Spinal cord (tissue), 10 donors: ENCODE measurements around the gene PSME1. TPM values are rescaled to one million over a fixed set of nuclear protein-coding genes. Genes with fewer than 3 reads are reported as not detected.

Experiments used
- DNase-seq, 6 donors: peaks; one replicate each; pipeline versions ENCODE4 v3.0.0 to v3.0.0-alpha.2; 2013 to 2015; ENCODE audit warnings: low spot score in 6 of 6, low read depth in 4 of 6
- H3K27ac ChIP-seq: one replicate; pipeline ENCODE4 v1.5.1; 2013; ENCODE audit warnings: low read depth, low read length, control low read depth
- H3K27me3 ChIP-seq: one replicate; pipeline ENCODE4 v1.6.1; 2013; ENCODE audit warnings: low read length; ENCODE audit not compliant: control insufficient read depth, insufficient read depth
- H3K36me3 ChIP-seq: one replicate; pipeline ENCODE4 v1.6.1; 2013; ENCODE audit warnings: low read length; ENCODE audit not compliant: control insufficient read depth, insufficient read depth
- H3K4me1 ChIP-seq: one replicate; pipeline ENCODE4 v1.6.1; 2013; ENCODE audit warnings: low read length; ENCODE audit not compliant: control insufficient read depth, insufficient read depth
- H3K4me3 ChIP-seq: one replicate; pipeline ENCODE4 v1.5.1; 2013; ENCODE audit warnings: low read depth, low read length, control low read depth
- H3K9me3 ChIP-seq: one replicate; pipeline ENCODE4 v1.6.1; 2013; ENCODE audit warnings: low read length; ENCODE audit not compliant: control insufficient read depth, insufficient read depth
- WGBS: methylation state at CpG from one replicate; pipeline ENCODE4 v1.1.5; 2013; ENCODE audit warnings: missing lambda C conversion rate; ENCODE audit not compliant: insufficient coverage; 5-methylcytosine and 5-hydroxymethylcytosine counted together
- polyA plus RNA-seq, 2 donors: library from polyadenylated mRNA; unstranded; fragments of 120-200 nt; gene quantifications; one replicate each; pipeline ENCODE4 v1.2.1, GENCODE V29; 2013; ENCODE audit not compliant: insufficient read length in 2 of 2
- small RNA-seq: library from RNA; depleted of rRNA; stranded (forward); fragments of <200 nt; gene quantifications from one replicate; pipeline ENCODE3, GENCODE V24; 2014; ENCODE audit warnings: low replicate concordance
- total RNA-seq, 2 donors: library from RNA; depleted of rRNA in 1 of 2; stranded (reverse); fragments of 120-200 nt in 1 of 2; fragments of >200 nt in 1 of 2; gene quantifications; one replicate each; pipeline versions ENCODE4 v1.2.3 to v1.2.4, GENCODE V29; 2013 to 2014
- donor health status: healthy.

PSME1 gene
- total and polyA plus RNA-seq, 4 donors, result 49.0 to 134 (median 99.8) TPM

- no peak for DNase-seq
- Histone ChIP-seq H3K27me3 (no peaks in the 10 kb centered on the region), H3K4me3 (no peak overlapping the region), H3K9me3 (no peaks in the 10 kb centered on the region), H3K36me3 (peaks cover 85% of the 10 kb centered on the region), H3K4me1 (peaks cover 28% of the 10 kb centered on the region), H3K27ac (no peak overlapping the region)
- WGBS, result 95% methylated on average over 11 of the region's 11 CpGs
Observed at GRCh38 chr14:24185741-24186140, 49.7 kb downstream of the PSME1 start.

- 86% methylated on average over 3 of the region's 10 CpGs for WGBS
- no peak for DNase-seq
- H3K36me3 ChIP-seq, result peaks cover 78% of the 10 kb centered on the region
- H3K4me3 ChIP-seq, result no peak overlapping the region
- H3K4me1 ChIP-seq, result peaks cover 28% of the 10 kb centered on the region
- H3K27ac ChIP-seq, result no peak overlapping the region
- no peaks in the 10 kb centered on the region for H3K9me3 ChIP-seq
- no peaks in the 10 kb centered on the region for H3K27me3 ChIP-seq
Observed at GRCh38 chr14:24186831-24187538, 51.0 kb downstream of the PSME1 start.

- no peak overlapping the region for H3K4me3 ChIP-seq
- peaks cover 78% of the 10 kb centered on the region for H3K36me3 ChIP-seq
- H3K4me1 ChIP-seq, result peaks cover 28% of the 10 kb centered on the region
- no peaks in the 10 kb centered on the region for H3K27me3 ChIP-seq
- H3K27ac ChIP-seq, result no peak overlapping the region
- H3K9me3 ChIP-seq, result no peaks in the 10 kb centered on the region
- DNase-seq, result no peak
- WGBS, result 100% methylated on average over 1 of the region's 2 CpGs
Observed at GRCh38 chr14:24187539-24187915, 51.5 kb downstream of the PSME1 start.

Small RNA genes lying within 50 kb of the gene (small RNA-seq; reads per million reads assigned to genes)
- gene IPO4, result not detected
- gene IRF9, result not detected
- 0.32 reads per million, percentile 32 among the genes with 10 or more reads in this experiment for gene RNA5SP383

Other genes starting within 250 kb of the PSME1 start
Only the 30 nearest of the 31 such genes appear.
- gene DHRS4, start 182.4 kb upstream of the PSME1 start, total RNA-seq, result 10 to 100 TPM; 14.1 to 19.9 TPM
- gene DHRS4, start 182.4 kb upstream of the PSME1 start, polyA plus RNA-seq, result 10 to 100 TPM; 16.5 to 22.7 TPM
- 10 to 100 TPM in 1 of 2 donors, 1 to 10 TPM in 1; 5.6 to 22.5 TPM for gene DHRS4L2, start 147.3 kb upstream of the PSME1 start, total RNA-seq
- 10 to 100 TPM; 10.8 to 17.0 TPM for gene DHRS4L2, start 147.3 kb upstream of the PSME1 start, polyA plus RNA-seq
- 10 to 100 TPM; 10.2 to 11.9 TPM for gene CARMIL3, start 84.2 kb upstream of the PSME1 start, total RNA-seq
- 10 to 100 TPM; 32.9 to 43.2 TPM for gene CARMIL3, start 84.2 kb upstream of the PSME1 start, polyA plus RNA-seq
- 10 to 100 TPM in 1 of 2 donors, 1 to 10 TPM in 1; 1.7 to 55.7 TPM for gene CPNE6, start 64.6 kb upstream of the PSME1 start, total RNA-seq
- gene CPNE6, start 64.6 kb upstream of the PSME1 start, polyA plus RNA-seq, result 10 to 100 TPM; 14.1 to 15.1 TPM
- 1 to 10 TPM; 3.9 to 5.1 TPM for gene PCK2, start 41.9 kb upstream of the PSME1 start, total RNA-seq
- gene PCK2, start 41.9 kb upstream of the PSME1 start, polyA plus RNA-seq, result 1 to 10 TPM; 6.6 to 7.0 TPM
- 10 to 100 TPM; 62.1 to 66.9 TPM for gene DCAF11, start 21.4 kb upstream of the PSME1 start, total RNA-seq
- gene DCAF11, start 21.4 kb upstream of the PSME1 start, polyA plus RNA-seq, result 10 to 100 TPM; 59.5 to 64.1 TPM
- gene NRL, start 21.2 kb upstream of the PSME1 start, total RNA-seq, result 1 to 10 TPM; 1.8 to 2.4 TPM
- gene NRL, start 21.2 kb upstream of the PSME1 start, polyA plus RNA-seq, result 1 to 10 TPM; 3.5 to 4.8 TPM
- under 1 TPM in 1 of 2 donors, not detected in 1; 0.77 TPM for gene FITM1, start 5.5 kb upstream of the PSME1 start, total RNA-seq
- gene FITM1, start 5.5 kb upstream of the PSME1 start, polyA plus RNA-seq, result 1 to 10 TPM; 1.1 to 1.2 TPM
- 10 to 100 TPM; 11.0 to 20.1 TPM for gene EMC9, start 5.4 kb downstream of the PSME1 start, total RNA-seq
- 10 to 100 TPM; 31.2 to 37.2 TPM for gene EMC9, start 5.4 kb downstream of the PSME1 start, polyA plus RNA-seq
- gene PSME2, start 10.4 kb downstream of the PSME1 start, total RNA-seq, result 100 to 1,000 TPM in 1 of 2 donors, 10 to 100 TPM in 1; 59.4 to 136 TPM
- gene PSME2, start 10.4 kb downstream of the PSME1 start, polyA plus RNA-seq, result 100 to 1,000 TPM; 112 to 115 TPM
- gene RNF31, start 11.3 kb downstream of the PSME1 start, total RNA-seq, result 10 to 100 TPM; 17.8 to 47.3 TPM
- 10 to 100 TPM; 50.2 to 56.8 TPM for gene RNF31, start 11.3 kb downstream of the PSME1 start, polyA plus RNA-seq
- gene IRF9, start 25.1 kb downstream of the PSME1 start, total RNA-seq, result 10 to 100 TPM; 50.0 to 81.4 TPM
- 10 to 100 TPM; 68.6 to 74.0 TPM for gene IRF9, start 25.1 kb downstream of the PSME1 start, polyA plus RNA-seq
- 10 to 100 TPM; 18.7 to 21.8 TPM for gene REC8, start 35.9 kb downstream of the PSME1 start, total RNA-seq
- 100 to 1,000 TPM in 1 of 2 donors, 10 to 100 TPM in 1; 95.9 to 129 TPM for gene REC8, start 35.9 kb downstream of the PSME1 start, polyA plus RNA-seq
- gene IPO4, start 52.6 kb downstream of the PSME1 start, total RNA-seq, result 10 to 100 TPM in 1 of 2 donors, 1 to 10 TPM in 1; 9.2 to 28.2 TPM
- gene IPO4, start 52.6 kb downstream of the PSME1 start, polyA plus RNA-seq, result 10 to 100 TPM; 19.4 to 22.7 TPM
- gene TM9SF1, start 59.2 kb downstream of the PSME1 start, total RNA-seq, result 10 to 100 TPM; 36.6 to 62.9 TPM
- gene TM9SF1, start 59.2 kb downstream of the PSME1 start, polyA plus RNA-seq, result 10 to 100 TPM; 30.7 to 36.8 TPM
- gene TSSK4, start 69.5 kb downstream of the PSME1 start, total RNA-seq, result not detected
- gene TSSK4, start 69.5 kb downstream of the PSME1 start, polyA plus RNA-seq, result 10 to 100 TPM in 1 of 2 donors, 1 to 10 TPM in 1; 7.4 to 15.2 TPM
- 10 to 100 TPM; 23.2 to 44.2 TPM for gene CHMP4A, start 77.3 kb downstream of the PSME1 start, total RNA-seq
- gene CHMP4A, start 77.3 kb downstream of the PSME1 start, polyA plus RNA-seq, result 10 to 100 TPM; 48.9 to 62.9 TPM
- 10 to 100 TPM; 22.1 to 46.2 TPM for gene MDP1, start 79.9 kb downstream of the PSME1 start, total RNA-seq
- gene MDP1, start 79.9 kb downstream of the PSME1 start, polyA plus RNA-seq, result 10 to 100 TPM; 19.5 to 21.3 TPM
- 100 to 1,000 TPM in 1 of 2 donors, 10 to 100 TPM in 1; 79.6 to 278 TPM for gene NEDD8, start 96.2 kb downstream of the PSME1 start, total RNA-seq
- 100 to 1,000 TPM; 229 to 250 TPM for gene NEDD8, start 96.2 kb downstream of the PSME1 start, polyA plus RNA-seq
- 10 to 100 TPM; 57.5 to 77.4 TPM for gene GMPR2, start 96.7 kb downstream of the PSME1 start, total RNA-seq
- gene GMPR2, start 96.7 kb downstream of the PSME1 start, polyA plus RNA-seq, result 10 to 100 TPM; 84.0 to 96.9 TPM
- 10 to 100 TPM; 41.9 to 64.1 TPM for gene TINF2, start 106.4 kb downstream of the PSME1 start, total RNA-seq
- 10 to 100 TPM; 51.8 to 59.1 TPM for gene TINF2, start 106.4 kb downstream of the PSME1 start, polyA plus RNA-seq
- 1 to 10 TPM in 1 of 2 donors, under 1 TPM in 1; 0.99 to 6.2 TPM for gene TGM1, start 127.0 kb downstream of the PSME1 start, total RNA-seq
- 1 to 10 TPM; 4.9 to 6.1 TPM for gene TGM1, start 127.0 kb downstream of the PSME1 start, polyA plus RNA-seq
- 10 to 100 TPM; 23.1 to 23.5 TPM for gene RABGGTA, start 135.4 kb downstream of the PSME1 start, total RNA-seq
- gene RABGGTA, start 135.4 kb downstream of the PSME1 start, polyA plus RNA-seq, result 10 to 100 TPM; 31.8 to 42.9 TPM
- 10 to 100 TPM; 12.6 to 20.2 TPM for gene DHRS1, start 163.6 kb downstream of the PSME1 start, total RNA-seq
- 10 to 100 TPM; 31.1 to 47.5 TPM for gene DHRS1, start 163.6 kb downstream of the PSME1 start, polyA plus RNA-seq
- gene NOP9, start 163.7 kb downstream of the PSME1 start, total RNA-seq, result 10 to 100 TPM; 18.7 to 21.5 TPM
- gene NOP9, start 163.7 kb downstream of the PSME1 start, polyA plus RNA-seq, result 10 to 100 TPM; 25.7 to 27.7 TPM
- 10 to 100 TPM in 1 of 2 donors, 1 to 10 TPM in 1; 4.9 to 14.8 TPM for gene CIDEB, start 171.8 kb downstream of the PSME1 start, total RNA-seq
- gene CIDEB, start 171.8 kb downstream of the PSME1 start, polyA plus RNA-seq, result 1 to 10 TPM; 6.3 to 7.8 TPM
- 1 to 10 TPM; 1.4 to 3.6 TPM for gene LTB4R2, start 173.9 kb downstream of the PSME1 start, total RNA-seq
- gene LTB4R2, start 173.9 kb downstream of the PSME1 start, polyA plus RNA-seq, result 1 to 10 TPM; 2.5 to 3.3 TPM
- gene LTB4R, start 175.3 kb downstream of the PSME1 start, total RNA-seq, result 1 to 10 TPM; 2.7 to 2.8 TPM
- gene LTB4R, start 175.3 kb downstream of the PSME1 start, polyA plus RNA-seq, result 1 to 10 TPM; 3.8 to 6.2 TPM
- gene ADCY4, start 198.9 kb downstream of the PSME1 start, total RNA-seq, result 1 to 10 TPM; 3.5 to 9.0 TPM
- 10 to 100 TPM; 11.9 to 16.0 TPM for gene ADCY4, start 198.9 kb downstream of the PSME1 start, polyA plus RNA-seq
- gene RIPK3, start 203.8 kb downstream of the PSME1 start, total RNA-seq, result 1 to 10 TPM; 1.4 to 3.1 TPM
- gene RIPK3, start 203.8 kb downstream of the PSME1 start, polyA plus RNA-seq, result 1 to 10 TPM; 1.4 to 2.0 TPM